CD8-positive, alpha-beta memory T cell (primary cell): Measurements from ENCODE around the gene CLIC5. TPM values are rescaled to one million over a fixed set of nuclear protein-coding genes. Genes with fewer than 3 reads are reported as not detected.

Experiments
- CTCF ChIA-PET: fragments of 350-600 bp; sonication (Branson Sonifier 250); formaldehyde crosslinking; loops from one replicate; lab custom pipeline; 2021; ENCODE audit warnings: antibody characterized with exemption; lab: Charles Lee
- POLR2A ChIA-PET: fragments of 350-600 bp; sonication (Branson Sonifier 250); formaldehyde crosslinking; loops from one replicate; lab custom pipeline; 2021; ENCODE audit warnings: antibody characterized with exemption; lab: Charles Lee
- DNase-seq, 5 donors: peaks; one replicate each; pipeline versions ENCODE4 v3.0.0 to v3.0.0-alpha.2; 2020 to 2022; ENCODE audit warnings: mixed read lengths in 1 of 5
- H3K27ac ChIP-seq: one replicate; pipeline ENCODE4 v1.7.0; 2013; ENCODE audit warnings: low read depth, mild to moderate bottlenecking, low read length, moderate library complexity
- H3K27me3 ChIP-seq: 2 replicates; pipeline ENCODE4 v1.7.0; 2013; ENCODE audit warnings: low read length, mild to moderate bottlenecking; ENCODE audit not compliant: insufficient read depth, poor library complexity, severe bottlenecking
- H3K36me3 ChIP-seq: 2 replicates; pipeline ENCODE4 v1.7.0; 2013; ENCODE audit warnings: mild to moderate bottlenecking, low read length, moderate library complexity; ENCODE audit not compliant: insufficient read depth
- H3K4me1 ChIP-seq: 2 replicates; pipeline ENCODE4 v1.7.0; 2013; ENCODE audit warnings: mild to moderate bottlenecking, low read length, moderate library complexity; ENCODE audit not compliant: insufficient read depth
- H3K4me3 ChIP-seq: 2 replicates; pipeline ENCODE4 v1.7.0; 2013; ENCODE audit warnings: mild to moderate bottlenecking, low read length
- H3K9me3 ChIP-seq: 2 replicates; pipeline ENCODE4 v1.7.0; 2013; ENCODE audit warnings: mild to moderate bottlenecking, low read length
- H3K27ac Mint-ChIP-seq, 8 donors: one replicate each; pipeline ENCODE4 v1.8.0; 2020 to 2021; ENCODE audit warnings: mixed read lengths in 8 of 8, mild to moderate bottlenecking in 6 of 8, inconsistent platforms in 3 of 8, moderate library complexity in 3 of 8
- H3K27me3 Mint-ChIP-seq, 2 donors: one replicate each; pipeline ENCODE4 v1.8.0; 2020 to 2021; ENCODE audit warnings: mixed read lengths in 2 of 2, mild to moderate bottlenecking in 1 of 2, moderate library complexity in 1 of 2
- H3K36me3 Mint-ChIP-seq, 3 donors: one replicate each; pipeline ENCODE4 v1.8.0; 2020 to 2021; ENCODE audit warnings: mixed read lengths in 3 of 3, inconsistent platforms in 1 of 3, mild to moderate bottlenecking in 1 of 3
- H3K4me1 Mint-ChIP-seq, 3 donors: one replicate each; pipeline ENCODE4 v1.8.0; 2020 to 2021; ENCODE audit warnings: mixed read lengths in 3 of 3, inconsistent platforms in 1 of 3, mild to moderate bottlenecking in 1 of 3
- H3K4me3 Mint-ChIP-seq, 7 donors: one replicate each; pipeline ENCODE4 v1.8.0; 2020 to 2021; ENCODE audit warnings: mixed read lengths in 7 of 7, mild to moderate bottlenecking in 6 of 7, moderate library complexity in 4 of 7, inconsistent platforms in 2 of 7
- H3K9me3 Mint-ChIP-seq, 5 donors: one replicate each; pipeline ENCODE4 v1.8.0; 2020 to 2022; ENCODE audit warnings: mixed read lengths in 5 of 5, mild to moderate bottlenecking in 3 of 5, moderate library complexity in 2 of 5, inconsistent platforms in 1 of 5
- polyA plus RNA-seq: library from polyadenylated mRNA; unstranded; fragments of 300-500 nt; fragmentation: Illumina TruSeq; gene quantifications from one replicate; pipeline ENCODE4 v1.2.3, GENCODE V29; 2021
- total RNA-seq, 2 experiments: library from RNA; stranded (reverse); gene quantifications; one replicate each; pipeline ENCODE4 v1.2.3, GENCODE V29; 2021

Gene CLIC5
- total and polyA plus RNA-seq, 3 experiments from 2014 or later: 4.8 to 7.2 (median 6.4) TPM

- H3K4me3 Mint-ChIP-seq: peak overlapping the region; percentile 44 to 85 (median 81)
- Histone ChIP-seq H3K27me3 (no peaks in the 10 kb centered on the region), H3K9me3 (no peaks in the 10 kb centered on the region), H3K27ac (peak overlapping the region; percentile 52), H3K4me1 (peaks cover 49% of the 10 kb centered on the region), H3K36me3 (no peaks in the 10 kb centered on the region), H3K4me3 (peak overlapping the region; percentile 42)
- H3K36me3 Mint-ChIP-seq: peaks cover 0 to 8% (median 0%) of the 10 kb centered on the region in 3 donors
- ChIA-PET POLR2A (interaction anchor here (0.9 to 1.0 kb wide), 3 partner anchors 118 to 634 kb away, joined by 3 to 4 read pairs (median 3); no protein-coding TSS in a partner anchor), CTCF (interaction anchor here (2.2 kb wide), 1 partner anchor 80 kb away, joined by 10 read pairs; no protein-coding TSS in a partner anchor)
- peaks cover 0 to 5% of the 10 kb centered on the region in 2 donors for H3K27me3 Mint-ChIP-seq
- peak overlapping the region; percentile 91 to 99 (median 96) for H3K27ac Mint-ChIP-seq
- H3K4me1 Mint-ChIP-seq: peaks cover 58 to 62% (median 61%) of the 10 kb centered on the region in 3 donors
- no peak for DNase-seq
- H3K9me3 Mint-ChIP-seq: no peaks in the 10 kb centered on the region
These were observed 4.9 kb downstream of the CLIC5 start for GRCh38 chr6:46010771-46011170.

GRCh38 chr6:46010270-46010669, 5.4 kb downstream of the CLIC5 start:
- CTCF ChIA-PET: interaction anchor here (2.2 kb wide), 1 partner anchor 80 kb away, joined by 10 read pairs; no protein-coding TSS in a partner anchor
- Mint-ChIP-seq H3K27me3 (peaks cover 0 to 5% of the 10 kb centered on the region in 2 donors), H3K36me3 (peaks cover 0 to 8% (median 0%) of the 10 kb centered on the region in 3 donors), H3K9me3 (no peaks in the 10 kb centered on the region), H3K27ac (peak overlapping the region; percentile 91 to 99 (median 96)), H3K4me1 (peaks cover 58 to 62% (median 61%) of the 10 kb centered on the region in 3 donors), H3K4me3 (peak overlapping the region in 5 of 7 donors; percentile 74 to 85 (median 81))
- H3K27ac ChIP-seq: no peak overlapping the region
- no peaks in the 10 kb centered on the region for H3K27me3 ChIP-seq
- no peaks in the 10 kb centered on the region for H3K36me3 ChIP-seq
- no peaks in the 10 kb centered on the region for H3K9me3 ChIP-seq
- DNase-seq: no peak
- H3K4me1 ChIP-seq: peaks cover 49% of the 10 kb centered on the region
- no peak overlapping the region for H3K4me3 ChIP-seq
- POLR2A ChIA-PET: no interaction called here

- H3K36me3 ChIP-seq: no peaks in the 10 kb centered on the region
- no peak overlapping the region for H3K4me3 Mint-ChIP-seq
- H3K27me3 Mint-ChIP-seq: no peaks in the 10 kb centered on the region
- H3K9me3 Mint-ChIP-seq: no peaks in the 10 kb centered on the region
- H3K4me3 ChIP-seq: no peak overlapping the region
- ChIA-PET POLR2A (no interaction called here), CTCF (no interaction called here)
- H3K4me1 Mint-ChIP-seq: peaks cover 0 to 3% (median 3%) of the 10 kb centered on the region in 3 donors
- no peak overlapping the region for H3K27ac ChIP-seq
- no peaks in the 10 kb centered on the region for H3K27me3 ChIP-seq
- H3K27ac Mint-ChIP-seq: peak overlapping the region in 1 of 8 donors; percentile 51
- no peaks in the 10 kb centered on the region for H3K4me1 ChIP-seq
- no peak for DNase-seq
- peaks cover 0 to 6% (median 4%) of the 10 kb centered on the region in 3 donors for H3K36me3 Mint-ChIP-seq
- H3K9me3 ChIP-seq: no peaks in the 10 kb centered on the region
These were observed 13.4 kb downstream of the CLIC5 start for GRCh38 chr6:46002264-46002663.

- Mint-ChIP-seq H3K27me3 (no peaks in the 10 kb centered on the region), H3K9me3 (no peaks in the 10 kb centered on the region), H3K36me3 (peaks cover 0 to 6% (median 4%) of the 10 kb centered on the region in 3 donors), H3K27ac (peak overlapping the region in 1 of 8 donors; percentile 11), H3K4me1 (peaks cover 0 to 1% (median 0%) of the 10 kb centered on the region in 3 donors), H3K4me3 (no peak overlapping the region)
- H3K4me1 ChIP-seq: no peaks in the 10 kb centered on the region
- no peaks in the 10 kb centered on the region for H3K36me3 ChIP-seq
- DNase-seq: no peak
- H3K9me3 ChIP-seq: no peaks in the 10 kb centered on the region
- no peak overlapping the region for H3K27ac ChIP-seq
- ChIA-PET CTCF (no interaction called here), POLR2A (no interaction called here)
- H3K4me3 ChIP-seq: no peak overlapping the region
- H3K27me3 ChIP-seq: no peaks in the 10 kb centered on the region
These were observed 14.8 kb downstream of the CLIC5 start for GRCh38 chr6:46000905-46001304.

GRCh38 chr6:45998524-45998923, 17.1 kb downstream of the CLIC5 start:
- Mint-ChIP-seq H3K9me3 (peaks cover 0 to 3% (median 0%) of the 10 kb centered on the region in 5 donors), H3K27ac (no peak overlapping the region), H3K4me1 (no peaks in the 10 kb centered on the region), H3K4me3 (no peak overlapping the region), H3K36me3 (peaks cover 0 to 6% (median 4%) of the 10 kb centered on the region in 3 donors), H3K27me3 (peaks cover 0 to 4% of the 10 kb centered on the region in 2 donors)
- no peaks in the 10 kb centered on the region for H3K9me3 ChIP-seq
- H3K27ac ChIP-seq: no peak overlapping the region
- CTCF ChIA-PET: interaction anchor here (1.1 kb wide), 2 partner anchors 33 to 1343 kb away, joined by 3 to 4 read pairs; no protein-coding TSS in a partner anchor
- no peak overlapping the region for H3K4me3 ChIP-seq
- POLR2A ChIA-PET: no interaction called here
- no peaks in the 10 kb centered on the region for H3K36me3 ChIP-seq
- no peak for DNase-seq
- H3K27me3 ChIP-seq: no peaks in the 10 kb centered on the region
- H3K4me1 ChIP-seq: no peaks in the 10 kb centered on the region

GRCh38 chr6:45997875-45998506, 17.7 kb downstream of the CLIC5 start:
- Mint-ChIP-seq H3K4me3 (no peak overlapping the region), H3K27me3 (peaks cover 0 to 4% of the 10 kb centered on the region in 2 donors), H3K9me3 (peaks cover 0 to 3% (median 0%) of the 10 kb centered on the region in 5 donors), H3K4me1 (no peaks in the 10 kb centered on the region), H3K36me3 (peaks cover 0 to 6% (median 4%) of the 10 kb centered on the region in 3 donors), H3K27ac (no peak overlapping the region)
- no peak for DNase-seq
- Histone ChIP-seq H3K4me1 (no peaks in the 10 kb centered on the region), H3K36me3 (no peaks in the 10 kb centered on the region), H3K9me3 (no peaks in the 10 kb centered on the region), H3K27ac (no peak overlapping the region), H3K4me3 (no peak overlapping the region), H3K27me3 (no peaks in the 10 kb centered on the region)
- ChIA-PET POLR2A (no interaction called here), CTCF (interaction anchor here (1.1 kb wide), 2 partner anchors 32 to 1342 kb away, joined by 3 to 4 read pairs; no protein-coding TSS in a partner anchor)

- ChIA-PET POLR2A (no interaction called here), CTCF (interaction anchor here (1.0 to 1.6 kb wide), 5 partner anchors 18 to 66 kb away, joined by 3 to 5 read pairs (median 3); no protein-coding TSS in a partner anchor)
- H3K36me3 Mint-ChIP-seq: peaks cover 0 to 8% (median 2%) of the 10 kb centered on the region in 3 donors
- Histone ChIP-seq H3K4me1 (no peaks in the 10 kb centered on the region), H3K27me3 (no peaks in the 10 kb centered on the region), H3K9me3 (no peaks in the 10 kb centered on the region), H3K4me3 (no peak overlapping the region), H3K27ac (no peak overlapping the region), H3K36me3 (no peaks in the 10 kb centered on the region)
- no peak overlapping the region for H3K27ac Mint-ChIP-seq
- DNase-seq: no peak
- peaks cover 0 to 3% (median 0%) of the 10 kb centered on the region in 5 donors for H3K9me3 Mint-ChIP-seq
- peaks cover 0 to 4% of the 10 kb centered on the region in 2 donors for H3K27me3 Mint-ChIP-seq
- H3K4me1 Mint-ChIP-seq: peaks cover 2 to 15% (median 4%) of the 10 kb centered on the region in 3 donors
- no peak overlapping the region for H3K4me3 Mint-ChIP-seq
These were observed 24.5 kb downstream of the CLIC5 start for GRCh38 chr6:45991189-45991588.

- Mint-ChIP-seq H3K36me3 (peaks cover 0 to 8% (median 2%) of the 10 kb centered on the region in 3 donors), H3K9me3 (no peaks in the 10 kb centered on the region), H3K4me1 (peaks cover 12 to 25% (median 13%) of the 10 kb centered on the region in 3 donors), H3K4me3 (no peak overlapping the region), H3K27me3 (peaks cover 0 to 3% of the 10 kb centered on the region in 2 donors), H3K27ac (no peak overlapping the region)
- no peaks in the 10 kb centered on the region for H3K9me3 ChIP-seq
- DNase-seq: no peak
- POLR2A ChIA-PET: no interaction called here
- no peak overlapping the region for H3K27ac ChIP-seq
- no peaks in the 10 kb centered on the region for H3K36me3 ChIP-seq
- CTCF ChIA-PET: interaction anchor here (1.0 to 1.5 kb wide), 4 partner anchors 22 to 65 kb away, joined by 3 to 4 read pairs (median 3); no protein-coding TSS in a partner anchor
- no peaks in the 10 kb centered on the region for H3K27me3 ChIP-seq
- no peak overlapping the region for H3K4me3 ChIP-seq
- no peaks in the 10 kb centered on the region for H3K4me1 ChIP-seq
These were observed 25.5 kb downstream of the CLIC5 start for GRCh38 chr6:45990162-45990561.
